K562 (cell line): ENCODE measurements around the gene GPATCH4. TPM values are rescaled to one million over a fixed set of nuclear protein-coding genes. Genes with fewer than 3 reads are reported as not detected.

Experiments used
- BHLHE40 ChIP-seq: IDR thresholded peaks from 2 replicates; pipeline ENCODE4 v1.6.1; 2011; ENCODE audit warnings: low read length, improper control_type of control experiment
- CEBPG ChIP-seq, 3 experiments: fragments of 200-800 bp in 1 of 3; sonication (Bioruptor generic) in 1 of 3; sonication (generic) in 1 of 3; formaldehyde crosslinking in 1 of 3; IDR thresholded peaks in 2 of 3; conservative IDR thresholded peaks in 1 of 3; 2 replicates each; pipeline versions ENCODE4 v1.6.1 to v1.8.0; 2016 to 2022; ENCODE audit warnings: missing compliant biosample characterization in 2 of 3, missing genetic modification characterization in 2 of 3, mild to moderate bottlenecking in 1 of 3, missing genetic modification reagents in 1 of 3
- ETS2 ChIP-seq: IDR thresholded peaks from 2 replicates; pipeline ENCODE4 v1.6.1; 2016; ENCODE audit warnings: borderline replicate concordance, missing genetic modification characterization, mild to moderate bottlenecking, moderate library complexity, missing compliant biosample characterization; ENCODE audit not compliant: poor library complexity, severe bottlenecking
- FOXA3 ChIP-seq, 2 experiments: fragments of 450-650 bp in 1 of 2; sonication (generic) in 1 of 2; formaldehyde crosslinking; IDR thresholded peaks in 1 of 2; conservative IDR thresholded peaks in 1 of 2; 2 replicates each; pipeline versions ENCODE4 v1.4.0 to v1.8.0; 2020 to 2022; ENCODE audit warnings: mild to moderate bottlenecking in 2 of 2, missing genetic modification reagents in 1 of 2
- FOXM1 ChIP-seq, 2 experiments: fragments of 450-650 bp in 1 of 2; sonication (generic) in 1 of 2; formaldehyde crosslinking in 1 of 2; IDR thresholded peaks; 2 replicates each; pipeline versions ENCODE4 v1.6.1 to v1.9.0; 2017 to 2022; ENCODE audit warnings: low read depth in 2 of 2, mild to moderate bottlenecking in 2 of 2, missing genetic modification reagents in 1 of 2, moderate library complexity in 1 of 2
- PHF20 ChIP-seq: fragments of 450-650 bp; IDR thresholded peaks from 2 replicates; pipeline ENCODE4 v1.6.1; 2018; ENCODE audit not compliant: partially characterized antibody
- TAF7 ChIP-seq: fragments of 450-650 bp; IDR thresholded peaks from 2 replicates; pipeline ENCODE4 v1.6.1; 2016; ENCODE audit warnings: missing genetic modification characterization, missing compliant biosample characterization
- TSHZ1 ChIP-seq: fragments of 250-450 bp; sonication (Bioruptor Pico); IDR thresholded peaks from 2 replicates; pipeline ENCODE4 v1.4.0; 2020; ENCODE audit warnings: mild to moderate bottlenecking, moderate library complexity
- ZFP36 ChIP-seq: fragments of 150-350 bp; IDR thresholded peaks from 2 replicates; pipeline ENCODE4 v1.6.1; 2018; ENCODE audit warnings: low read length, low read depth; ENCODE audit not compliant: partially characterized antibody
- ZKSCAN8 ChIP-seq: fragments of 200-800 bp; sonication (Bioruptor generic); IDR thresholded peaks from 2 replicates; pipeline ENCODE4 v1.6.1; 2016; ENCODE audit warnings: missing genetic modification characterization, missing compliant biosample characterization
- ZNF518B ChIP-seq: fragments of 250-450 bp; sonication (Bioruptor Pico); IDR thresholded peaks from 2 replicates; pipeline ENCODE4 v1.5.0; 2021; ENCODE audit warnings: mild to moderate bottlenecking, moderate library complexity
- polyA plus RNA-seq, 8 experiments: library from polyadenylated mRNA; depleted of rRNA in 4 of 8; stranded (reverse) in 5 of 8; unstranded in 3 of 8; fragments of >200 nt; fragmentation: Nextera tagmentation in 2 of 8; fragmentation: Illumina TruSeq in 1 of 8; extraction: Ambion mirVana in 2 of 8; extraction: Trizol in 1 of 8; gene quantifications; 2 replicates each; pipeline versions ENCODE4 v1.2.1 to v1.2.3, GENCODE V29; 2011 to 2014; ENCODE audit warnings: inconsistent platforms in 1 of 8, missing spikeins in 1 of 8
- total RNA-seq, 7 experiments: library from RNA; depleted of rRNA in 6 of 7; stranded (reverse); fragments of >200 nt in 6 of 7; fragmentation: Illumina TruSeq in 2 of 7; extraction: Trizol in 2 of 7; gene quantifications; 2 replicates each; pipeline versions ENCODE4 v1.2.1 to v1.2.3, GENCODE V29; 2011 to 2021; ENCODE audit warnings: low replicate concordance in 1 of 7
- TF ChIP-seq, protein P1 (sequence below), 2 experiments: fragments of 250-450 bp in 1 of 2; fragments of 450-650 bp in 1 of 2; sonication (Bioruptor Pico) in 1 of 2; IDR thresholded peaks; 2 replicates each; pipeline versions ENCODE4 v1.6.1 to v1.8.0; 2016 to 2021; ENCODE audit warnings: mild to moderate bottlenecking in 2 of 2, moderate library complexity in 2 of 2, missing compliant biosample characterization in 1 of 2, missing genetic modification characterization in 1 of 2
- TF ChIP-seq, protein P2 (sequence below): sonication (generic); formaldehyde crosslinking; IDR thresholded peaks from 2 replicates; pipeline ENCODE4 v1.8.1; 2022; ENCODE audit warnings: missing genetic modification reagents
- TF ChIP-seq, protein P3 (sequence below): sonication (generic); formaldehyde crosslinking; IDR thresholded peaks from 2 replicates; pipeline ENCODE4 v1.8.0; 2022; ENCODE audit warnings: mild to moderate bottlenecking, missing genetic modification reagents

GPATCH4 gene
- total and polyA plus RNA-seq, 9 of the 15 experiments (the other 6 are each of a cell fraction or from before 2014, with no cell fraction given): 43.7 to 105 (median 76.5) TPM

DNA sequence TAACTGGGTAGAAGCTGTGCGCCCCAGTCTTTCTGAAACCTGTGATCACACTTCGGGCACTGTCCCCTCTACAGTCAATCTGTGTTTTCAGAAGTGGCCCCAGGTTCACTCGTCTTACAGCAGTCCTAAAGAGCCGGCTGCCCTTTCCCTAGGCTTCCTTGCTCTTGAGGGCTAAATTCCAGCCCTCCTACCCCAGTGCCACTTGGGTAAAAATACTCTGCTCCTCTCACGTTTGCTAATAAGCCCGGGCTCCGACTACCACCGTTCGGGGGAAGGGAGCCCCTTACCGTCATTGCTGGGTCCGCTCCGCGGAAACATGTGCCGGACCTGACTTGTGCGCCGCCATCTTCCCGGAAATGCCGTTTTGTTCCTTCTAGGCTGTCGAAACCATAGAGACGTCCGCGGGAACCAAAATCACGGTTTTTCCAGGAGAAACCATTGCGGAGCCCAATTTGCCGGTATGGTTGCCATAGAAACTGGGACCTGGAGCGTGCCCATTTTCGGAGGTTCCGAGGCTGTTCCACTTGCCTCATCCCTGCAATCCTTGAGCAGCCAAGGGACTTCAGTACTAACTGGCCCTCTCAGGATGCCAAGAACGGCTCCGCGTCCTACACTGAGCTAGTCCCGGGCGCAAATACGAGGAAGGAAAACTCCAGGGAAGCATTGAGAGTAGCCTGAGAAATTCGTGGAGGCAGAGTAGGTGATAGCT is at the start of gene GPATCH4 (continued):
- no peak for TF ChIP-seq ZNF518B
- peak; percentile 96 for TF ChIP-seq PHF20
- TF ChIP-seq CEBPG (CRISPR knock-in tag; IDR thresholded peaks at IDR 0.05): no peak
- no peak for TF ChIP-seq CEBPG (tag; conservative IDR thresholded peaks at IDR 0.05 in 1 of 2, IDR thresholded peaks at IDR 0.05 in 1 of 2)
- peak; percentile 81 for TF ChIP-seq TAF7 (tag)
- no peak for TF ChIP-seq FOXA3 (CRISPR knock-in tag; conservative IDR thresholded peaks at IDR 0.05 in 1 of 2, IDR thresholded peaks at IDR 0.05 in 1 of 2)
- no peak for TF ChIP-seq TSHZ1 (CRISPR knock-in tag)
- TF ChIP-seq FOXM1 (IDR thresholded peaks at IDR 0.05; ENCODE audit: low read depth): no peak
- no peak for TF ChIP-seq FOXM1 (CRISPR knock-in tag; IDR thresholded peaks at IDR 0.05; ENCODE audit: low read depth)
- TF ChIP-seq BHLHE40: peak; percentile 30; the same call in 1 of the 2 replicates
- TF ChIP-seq ZFP36: no peak
- no peak for TF ChIP-seq ZKSCAN8 (CRISPR knock-in tag)
- TF ChIP-seq, protein P1, sequence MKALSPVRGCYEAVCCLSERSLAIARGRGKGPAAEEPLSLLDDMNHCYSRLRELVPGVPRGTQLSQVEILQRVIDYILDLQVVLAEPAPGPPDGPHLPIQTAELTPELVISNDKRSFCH (CRISPR knock-in tag; IDR thresholded peaks at IDR 0.05): no peak
- TF ChIP-seq, protein P1 (tag; IDR thresholded peaks at IDR 0.05): no peak
- TF ChIP-seq, protein P2, sequence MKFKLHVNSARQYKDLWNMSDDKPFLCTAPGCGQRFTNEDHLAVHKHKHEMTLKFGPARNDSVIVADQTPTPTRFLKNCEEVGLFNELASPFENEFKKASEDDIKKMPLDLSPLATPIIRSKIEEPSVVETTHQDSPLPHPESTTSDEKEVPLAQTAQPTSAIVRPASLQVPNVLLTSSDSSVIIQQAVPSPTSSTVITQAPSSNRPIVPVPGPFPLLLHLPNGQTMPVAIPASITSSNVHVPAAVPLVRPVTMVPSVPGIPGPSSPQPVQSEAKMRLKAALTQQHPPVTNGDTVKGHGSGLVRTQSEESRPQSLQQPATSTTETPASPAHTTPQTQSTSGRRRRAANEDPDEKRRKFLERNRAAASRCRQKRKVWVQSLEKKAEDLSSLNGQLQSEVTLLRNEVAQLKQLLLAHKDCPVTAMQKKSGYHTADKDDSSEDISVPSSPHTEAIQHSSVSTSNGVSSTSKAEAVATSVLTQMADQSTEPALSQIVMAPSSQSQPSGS: no peak
- TF ChIP-seq, protein P3, sequence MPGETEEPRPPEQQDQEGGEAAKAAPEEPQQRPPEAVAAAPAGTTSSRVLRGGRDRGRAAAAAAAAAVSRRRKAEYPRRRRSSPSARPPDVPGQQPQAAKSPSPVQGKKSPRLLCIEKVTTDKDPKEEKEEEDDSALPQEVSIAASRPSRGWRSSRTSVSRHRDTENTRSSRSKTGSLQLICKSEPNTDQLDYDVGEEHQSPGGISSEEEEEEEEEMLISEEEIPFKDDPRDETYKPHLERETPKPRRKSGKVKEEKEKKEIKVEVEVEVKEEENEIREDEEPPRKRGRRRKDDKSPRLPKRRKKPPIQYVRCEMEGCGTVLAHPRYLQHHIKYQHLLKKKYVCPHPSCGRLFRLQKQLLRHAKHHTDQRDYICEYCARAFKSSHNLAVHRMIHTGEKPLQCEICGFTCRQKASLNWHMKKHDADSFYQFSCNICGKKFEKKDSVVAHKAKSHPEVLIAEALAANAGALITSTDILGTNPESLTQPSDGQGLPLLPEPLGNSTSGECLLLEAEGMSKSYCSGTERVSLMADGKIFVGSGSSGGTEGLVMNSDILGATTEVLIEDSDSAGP (CRISPR knock-in tag): no peak
- no peak for TF ChIP-seq ETS2 (tag)
